ENCODE results near the gene NCBP3.

DNA sequence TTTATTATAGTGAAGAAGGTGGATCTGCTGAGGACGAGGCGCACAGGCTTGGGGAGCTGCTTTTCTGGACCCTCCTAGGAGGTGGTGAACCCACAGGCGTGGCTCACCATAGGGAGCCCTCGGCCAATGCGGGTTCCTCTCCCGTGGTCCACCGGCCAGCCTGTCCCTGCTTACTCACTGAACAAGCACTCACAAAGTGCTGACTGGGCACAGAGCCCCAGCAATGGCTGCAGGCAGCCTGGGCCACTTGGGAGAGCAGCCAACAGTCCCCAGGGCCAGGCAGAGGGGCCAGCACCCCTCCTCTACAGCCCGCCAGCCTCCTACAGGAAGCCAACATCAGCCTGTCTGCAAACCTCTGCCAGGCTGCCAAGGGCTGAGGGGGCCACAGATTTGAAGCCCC lies 19.1 kb upstream of the NCBP3 start:
- no peak for TF ChIP-seq POLR2AphosphoS5 (IDR thresholded peaks at IDR 0.05)
- no peak for TF ChIP-seq CTCF (IDR thresholded peaks at IDR 0.05)

All from prostate gland (tissue), 2 donors.